Ovary (tissue), 3 donors: Measurements from ENCODE around the gene KIF11.

Experiments
- CTCF ChIP-seq, 3 donors: fragments of 450-650 bp in 2 of 3; fragments of 200-600 bp in 1 of 3; IDR thresholded peaks; one replicate each; pipeline versions ENCODE4 v1.5.1 to v1.8.0; 2016 to 2022; ENCODE audit warnings: antibody characterized with exemption in 3 of 3, mild to moderate bottlenecking in 1 of 3
- EP300 ChIP-seq: sonication (generic); formaldehyde crosslinking; IDR thresholded peaks from one replicate; pipeline ENCODE4 v1.6.1; 2017; ENCODE audit warnings: antibody characterized with exemption
- POLR2A ChIP-seq: fragments of 450-650 bp; IDR thresholded peaks from one replicate; pipeline ENCODE4 v1.6.1; 2017; ENCODE audit warnings: antibody characterized with exemption, mild to moderate bottlenecking, moderate library complexity
- donor health status: DM: no; HTN: no; CAD: no.

- TF ChIP-seq CTCF (IDR thresholded peaks at IDR 0.05): no peak
- no peak for TF ChIP-seq POLR2A
- TF ChIP-seq EP300: no peak
Measured at GRCh38 chr10:92641492-92641891, 48.6 kb downstream of the KIF11 start.
